ENCODE measurements around the gene BTBD18. TPM values are rescaled to one million over a fixed set of nuclear protein-coding genes. Genes with fewer than 3 reads are reported as not detected.

Gene BTBD18
- total and polyA plus RNA-seq, 2 donors (not counting 1 experiment from before 2014, with no cell fraction given) = not detected

- H3K4me1 ChIP-seq (ENCODE audit: control insufficient read depth, extremely low read depth, insufficient read depth, low read length) = no peaks in the 10 kb centered on the region
- no peak for TF ChIP-seq CTCF (conservative IDR thresholded peaks at IDR 0.05 in 1 of 2, IDR thresholded peaks at IDR 0.05 in 1 of 2; ENCODE audit: low read depth in 1 of 2, low read length in 2 of 2)
- no peak for TF ChIP-seq EZH2 (IDR thresholded peaks at IDR 0.05; ENCODE audit: low read length, missing control alignments)
- DNase-seq (ENCODE audit: low read depth in 2 of 2) = peak in 1 of 2 donors; percentile 53
- no peak overlapping the region for H3K9ac ChIP-seq (ENCODE audit: insufficient read depth, low read length)
- no peak overlapping the region for H2AFZ ChIP-seq (ENCODE audit: low read length)
- H3K4me2 ChIP-seq (ENCODE audit: extremely low read depth, insufficient read depth, low read length) = no peak overlapping the region
- no peak overlapping the region for H3K27ac ChIP-seq (ENCODE audit: insufficient read depth, low read length)
- H3K4me3 ChIP-seq (replicated peaks in 1 of 4; ENCODE audit: control extremely low read depth in 1 of 4, insufficient read depth in 1 of 4, low read depth in 3 of 4, low read length in 4 of 4) = no peak overlapping the region
- no peaks in the 10 kb centered on the region for H3K27me3 ChIP-seq (ENCODE audit: control insufficient read depth, insufficient read depth, low read length)
- peaks cover 14% of the 10 kb centered on the region for H3K36me3 ChIP-seq (ENCODE audit: control insufficient read depth, insufficient read depth, low read length)
- no peaks in the 10 kb centered on the region for H3K9me3 ChIP-seq (ENCODE audit: control insufficient read depth, insufficient read depth, low read depth, low read length)
- no peaks in the 10 kb centered on the region for H4K20me1 ChIP-seq (ENCODE audit: control insufficient read depth, extremely low read depth, insufficient read depth, low read length)
- H3K79me2 ChIP-seq (ENCODE audit: control insufficient read depth, insufficient read depth, low read length) = peaks cover 6% of the 10 kb centered on the region
These were observed 48.3 kb downstream of the BTBD18 start for GRCh38 chr11:57703341-57703740.

- H3K4me3 ChIP-seq (replicated peaks in 1 of 4; ENCODE audit: control extremely low read depth in 1 of 4, insufficient read depth in 1 of 4, low read depth in 3 of 4, low read length in 4 of 4) = no peak overlapping the region
- H3K4me1 ChIP-seq (ENCODE audit: control insufficient read depth, extremely low read depth, insufficient read depth, low read length) = no peaks in the 10 kb centered on the region
- no peak overlapping the region for H3K9ac ChIP-seq (ENCODE audit: insufficient read depth, low read length)
- TF ChIP-seq CTCF (conservative IDR thresholded peaks at IDR 0.05 in 1 of 2, IDR thresholded peaks at IDR 0.05 in 1 of 2; ENCODE audit: low read depth in 1 of 2, low read length in 2 of 2) (peak in 1 of 2 donors; percentile 26), EZH2 (IDR thresholded peaks at IDR 0.05; ENCODE audit: low read length, missing control alignments) (no peak)
- no peak overlapping the region for H3K27ac ChIP-seq (ENCODE audit: insufficient read depth, low read length)
- H3K79me2 ChIP-seq (ENCODE audit: control insufficient read depth, insufficient read depth, low read length) = no peaks in the 10 kb centered on the region
- H3K9me3 ChIP-seq (ENCODE audit: control insufficient read depth, insufficient read depth, low read depth, low read length) = no peaks in the 10 kb centered on the region
- H2AFZ ChIP-seq (ENCODE audit: low read length) = no peak overlapping the region
- no peaks in the 10 kb centered on the region for H3K27me3 ChIP-seq (ENCODE audit: control insufficient read depth, insufficient read depth, low read length)
- peaks cover 19% of the 10 kb centered on the region for H3K36me3 ChIP-seq (ENCODE audit: control insufficient read depth, insufficient read depth, low read length)
- DNase-seq (ENCODE audit: low read depth in 2 of 2) = no peak
- no peak overlapping the region for H3K4me2 ChIP-seq (ENCODE audit: extremely low read depth, insufficient read depth, low read length)
- no peaks in the 10 kb centered on the region for H4K20me1 ChIP-seq (ENCODE audit: control insufficient read depth, extremely low read depth, insufficient read depth, low read length)
These were observed 51.2 kb downstream of the BTBD18 start for GRCh38 chr11:57700425-57700824.

- Histone ChIP-seq H3K4me2 (ENCODE audit: extremely low read depth, insufficient read depth, low read length) (no peak overlapping the region), H3K27ac (ENCODE audit: insufficient read depth, low read length) (no peak overlapping the region), H3K79me2 (ENCODE audit: control insufficient read depth, insufficient read depth, low read length) (no peaks in the 10 kb centered on the region), H3K9ac (ENCODE audit: insufficient read depth, low read length) (no peak overlapping the region), H3K9me3 (ENCODE audit: control insufficient read depth, insufficient read depth, low read depth, low read length) (no peaks in the 10 kb centered on the region), H3K4me3 (replicated peaks in 1 of 4; ENCODE audit: control extremely low read depth in 1 of 4, insufficient read depth in 1 of 4, low read depth in 3 of 4, low read length in 4 of 4) (no peak overlapping the region), H4K20me1 (ENCODE audit: control insufficient read depth, extremely low read depth, insufficient read depth, low read length) (no peaks in the 10 kb centered on the region), H2AFZ (ENCODE audit: low read length) (no peak overlapping the region), H3K4me1 (ENCODE audit: control insufficient read depth, extremely low read depth, insufficient read depth, low read length) (no peaks in the 10 kb centered on the region), H3K27me3 (ENCODE audit: control insufficient read depth, insufficient read depth, low read length) (no peaks in the 10 kb centered on the region), H3K36me3 (ENCODE audit: control insufficient read depth, insufficient read depth, low read length) (peaks cover 19% of the 10 kb centered on the region)
- TF ChIP-seq EZH2 (IDR thresholded peaks at IDR 0.05; ENCODE audit: low read length, missing control alignments) = no peak
- no peak for TF ChIP-seq CTCF (conservative IDR thresholded peaks at IDR 0.05 in 1 of 2, IDR thresholded peaks at IDR 0.05 in 1 of 2; ENCODE audit: low read depth in 1 of 2, low read length in 2 of 2)
- DNase-seq (ENCODE audit: low read depth in 2 of 2) = no peak
These were observed 51.8 kb downstream of the BTBD18 start for GRCh38 chr11:57699813-57700212.

Measured in fibroblast of lung (primary cell).